SU-DHL-6 (cell line): Measurements from ENCODE around the gene CADM1.

Experiments used
- H2AFZ ChIP-seq: fragments of 200-600 bp; sonication (generic); 2 replicates; pipeline ENCODE4 v1.6.1; 2014; ENCODE audit warnings: low read depth, mild to moderate bottlenecking, moderate library complexity, mixed read lengths, antibody characterized with exemption, low read length; ENCODE audit not compliant: severe bottlenecking
- H3F3A ChIP-seq: fragments of 200-600 bp; shearing (Covaris generic); 2 replicates; pipeline ENCODE4 v1.6.0; 2016; ENCODE audit warnings: antibody characterized with exemption, mild to moderate bottlenecking; ENCODE audit not compliant: insufficient read depth
- H3K27ac ChIP-seq: fragments of 200-600 bp; sonication (generic); 2 replicates; pipeline ENCODE4 v1.5.1; 2016; ENCODE audit warnings: low read depth, mild to moderate bottlenecking, low read length, moderate library complexity, mixed read lengths
- H3K27me3 ChIP-seq: fragments of 200-600 bp; sonication (generic), shearing (Covaris generic); 2 replicates; pipeline ENCODE4 v1.6.0; 2014; ENCODE audit warnings: mild to moderate bottlenecking, low read length
- H3K36me3 ChIP-seq: fragments of 200-600 bp; sonication (generic); 2 replicates; pipeline ENCODE4 v1.6.1; 2014; ENCODE audit warnings: mild to moderate bottlenecking, low read length, mixed read lengths
- H3K4me2 ChIP-seq: fragments of 300-600, 200-600 bp; shearing (Covaris generic), sonication (generic); 2 replicates; pipeline ENCODE4 v1.6.0; 2014; ENCODE audit warnings: low read length, low read depth, mild to moderate bottlenecking; ENCODE audit not compliant: poor library complexity, severe bottlenecking
- H3K4me3 ChIP-seq: fragments of 200-600 bp; sonication (generic); 2 replicates; pipeline ENCODE4 v1.5.1; 2014; ENCODE audit warnings: antibody characterized with exemption, low read length, mild to moderate bottlenecking, mixed read lengths; ENCODE audit not compliant: insufficient read depth, poor library complexity, severe bottlenecking
- H3K79me2 ChIP-seq: fragments of 200-600 bp; sonication (generic); 2 replicates; pipeline ENCODE4 v1.6.1; 2014; ENCODE audit warnings: mild to moderate bottlenecking, low read length, moderate library complexity; ENCODE audit not compliant: insufficient read depth
- H3K9ac ChIP-seq: fragments of 200-600 bp; sonication (generic); 2 replicates; pipeline ENCODE4 v1.7.0; 2014; ENCODE audit warnings: mild to moderate bottlenecking, low read length
- H3K9me2 ChIP-seq: fragments of 200-600 bp; sonication (generic); replicated peaks from 2 replicates; pipeline ENCODE4 v1.6.1; 2014; ENCODE audit warnings: low read length; ENCODE audit not compliant: insufficient read depth
- H3K9me3 ChIP-seq: fragments of 200-600 bp; sonication (generic); 2 replicates; pipeline ENCODE4 v1.6.1; 2014; ENCODE audit warnings: low read length, mixed read lengths; ENCODE audit not compliant: insufficient read depth
- H4K20me1 ChIP-seq: fragments of 200-600 bp; sonication (generic); 2 replicates; pipeline ENCODE4 v1.6.1; 2014; ENCODE audit warnings: low read depth, mild to moderate bottlenecking, antibody characterized with exemption, low read length, moderate library complexity, mixed read lengths
- EZH2phosphoT487 ChIP-seq: fragments of 200-600 bp; sonication (generic), shearing (Covaris generic); conservative IDR thresholded peaks from 2 replicates; pipeline ENCODE4 v1.6.1; 2018; ENCODE audit warnings: mild to moderate bottlenecking, antibody characterized with exemption, low read length, moderate library complexity, mixed read lengths
- TF ChIP-seq, protein P1 (sequence below): fragments of 200-600 bp; sonication (generic); IDR thresholded peaks from one replicate; pipeline ENCODE4 v1.5.1; 2017; ENCODE audit warnings: antibody characterized with exemption, mild to moderate bottlenecking, low read length, moderate library complexity; ENCODE audit not compliant: insufficient read depth, poor library complexity, severe bottlenecking

Gene CADM1

DNA sequence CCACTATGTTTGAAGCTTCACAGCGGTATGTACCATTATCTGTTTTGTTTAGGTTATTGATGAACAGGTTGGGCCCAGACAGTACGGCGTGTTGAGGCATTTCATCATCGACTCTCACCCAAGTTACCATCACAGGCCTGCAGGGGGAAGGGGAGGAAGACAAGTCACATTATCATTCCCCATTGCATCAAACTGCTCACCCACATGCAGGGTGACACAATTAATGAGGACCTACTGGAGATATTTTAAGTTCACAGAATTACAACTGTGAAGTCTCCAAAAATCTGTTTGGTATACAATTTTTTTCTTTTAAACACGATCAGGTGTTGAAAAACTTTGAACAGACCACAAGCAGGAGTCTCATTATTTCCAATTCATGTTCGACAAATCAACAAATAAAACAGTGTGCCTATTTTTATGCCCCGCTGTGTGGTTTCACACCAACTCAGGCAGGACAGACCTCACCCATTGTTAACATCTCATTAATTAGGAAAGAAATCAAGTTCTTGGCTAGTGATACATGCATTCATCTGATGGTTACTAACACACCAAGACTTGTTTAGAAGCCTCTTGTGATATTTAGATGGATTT is 289.5 kb downstream of the CADM1 start:
- Histone ChIP-seq H2AFZ (no peak overlapping the region), H3K4me3 (no peak overlapping the region), H3K79me2 (no peaks in the 10 kb centered on the region), H3K9me3 (no peaks in the 10 kb centered on the region), H3K27me3 (no peaks in the 10 kb centered on the region), H3K36me3 (no peaks in the 10 kb centered on the region), H4K20me1 (no peaks in the 10 kb centered on the region), H3K9ac (no peak overlapping the region), H3K4me2 (no peak overlapping the region), H3K9me2 (no peaks in the 10 kb centered on the region), H3F3A (no peaks in the 10 kb centered on the region), H3K27ac (no peak overlapping the region)
- TF ChIP-seq, protein P1, sequence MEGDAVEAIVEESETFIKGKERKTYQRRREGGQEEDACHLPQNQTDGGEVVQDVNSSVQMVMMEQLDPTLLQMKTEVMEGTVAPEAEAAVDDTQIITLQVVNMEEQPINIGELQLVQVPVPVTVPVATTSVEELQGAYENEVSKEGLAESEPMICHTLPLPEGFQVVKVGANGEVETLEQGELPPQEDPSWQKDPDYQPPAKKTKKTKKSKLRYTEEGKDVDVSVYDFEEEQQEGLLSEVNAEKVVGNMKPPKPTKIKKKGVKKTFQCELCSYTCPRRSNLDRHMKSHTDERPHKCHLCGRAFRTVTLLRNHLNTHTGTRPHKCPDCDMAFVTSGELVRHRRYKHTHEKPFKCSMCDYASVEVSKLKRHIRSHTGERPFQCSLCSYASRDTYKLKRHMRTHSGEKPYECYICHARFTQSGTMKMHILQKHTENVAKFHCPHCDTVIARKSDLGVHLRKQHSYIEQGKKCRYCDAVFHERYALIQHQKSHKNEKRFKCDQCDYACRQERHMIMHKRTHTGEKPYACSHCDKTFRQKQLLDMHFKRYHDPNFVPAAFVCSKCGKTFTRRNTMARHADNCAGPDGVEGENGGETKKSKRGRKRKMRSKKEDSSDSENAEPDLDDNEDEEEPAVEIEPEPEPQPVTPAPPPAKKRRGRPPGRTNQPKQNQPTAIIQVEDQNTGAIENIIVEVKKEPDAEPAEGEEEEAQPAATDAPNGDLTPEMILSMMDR, result no peak
- TF ChIP-seq EZH2phosphoT487, result no peak

DNA sequence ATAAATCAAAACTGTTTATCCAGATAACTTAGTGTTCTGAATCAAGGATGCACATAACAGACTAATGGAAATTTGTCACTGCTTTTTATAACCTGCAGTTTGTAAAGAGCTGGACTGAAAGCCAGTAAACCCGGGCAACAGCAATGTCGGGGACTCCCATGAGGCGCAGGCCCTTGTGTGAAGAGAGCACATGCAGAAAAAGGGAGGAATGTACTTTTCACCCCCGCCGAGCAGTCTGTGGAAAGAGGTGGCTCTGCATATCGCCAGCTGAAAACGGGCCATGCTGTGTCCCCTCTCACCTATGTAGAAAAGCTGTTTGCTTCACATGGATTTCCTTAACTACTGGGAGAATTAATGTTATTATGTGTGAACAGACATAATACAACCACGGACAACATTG is 291.2 kb downstream of the CADM1 start:
- Histone ChIP-seq H3K27me3 (no peaks in the 10 kb centered on the region), H3K27ac (no peak overlapping the region), H3K9me3 (no peaks in the 10 kb centered on the region), H3K9me2 (no peaks in the 10 kb centered on the region), H2AFZ (no peak overlapping the region), H3K4me3 (no peak overlapping the region), H4K20me1 (no peaks in the 10 kb centered on the region), H3F3A (no peaks in the 10 kb centered on the region), H3K36me3 (no peaks in the 10 kb centered on the region), H3K79me2 (no peaks in the 10 kb centered on the region), H3K9ac (no peak overlapping the region), H3K4me2 (no peak overlapping the region)
- TF ChIP-seq, protein P1, result no peak
- no peak for TF ChIP-seq EZH2phosphoT487

DNA sequence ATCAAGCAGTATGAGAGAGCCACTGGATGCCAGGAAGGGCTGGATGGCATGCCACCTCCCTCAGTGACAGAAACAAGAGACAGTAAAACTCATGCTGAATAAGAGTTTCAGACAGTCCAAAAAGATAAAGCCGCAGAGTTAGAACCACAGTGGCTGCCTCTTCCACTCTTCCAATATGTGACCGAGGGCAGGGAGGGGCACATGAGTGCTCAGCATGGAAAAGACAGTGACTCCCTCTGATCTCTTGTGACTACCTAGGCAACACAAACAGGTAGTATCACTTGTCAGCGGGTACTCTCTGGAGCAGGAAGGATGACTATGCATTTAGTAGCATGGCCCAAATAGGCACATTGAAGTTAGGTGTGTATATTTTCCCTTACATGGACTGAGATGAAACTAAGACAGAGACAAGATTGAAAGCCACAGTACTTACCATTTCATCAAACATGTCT is 295.4 kb downstream of the CADM1 start:
- Histone ChIP-seq H3K27ac (no peak overlapping the region), H2AFZ (no peak overlapping the region), H3K9me2 (no peaks in the 10 kb centered on the region), H3K9ac (no peak overlapping the region), H3K4me3 (no peak overlapping the region), H3K36me3 (no peaks in the 10 kb centered on the region), H3K9me3 (no peaks in the 10 kb centered on the region), H3K4me2 (no peak overlapping the region), H3F3A (no peaks in the 10 kb centered on the region), H4K20me1 (no peaks in the 10 kb centered on the region), H3K27me3 (no peaks in the 10 kb centered on the region), H3K79me2 (no peaks in the 10 kb centered on the region)
- TF ChIP-seq, protein P1, result no peak
- TF ChIP-seq EZH2phosphoT487, result no peak

DNA sequence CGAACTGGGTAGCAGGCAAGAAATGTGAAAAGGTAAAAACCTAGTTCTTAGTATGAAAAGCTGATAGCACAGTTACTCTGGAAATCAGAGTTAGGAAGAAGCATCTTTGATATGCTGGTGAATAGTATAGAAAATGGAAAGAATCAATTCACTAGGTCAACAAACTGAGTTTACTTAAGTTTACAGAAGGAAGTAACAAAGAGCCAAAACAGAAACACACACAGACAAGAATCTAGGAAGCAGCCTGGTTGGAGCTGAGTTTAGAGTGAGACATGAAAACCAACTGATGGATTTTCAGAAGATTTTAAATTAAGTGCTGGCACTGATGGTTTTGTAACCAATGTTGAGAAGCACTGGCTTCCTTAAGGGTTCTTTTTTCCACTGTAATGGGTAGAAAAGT is 296.3 kb downstream of the CADM1 start:
- no peak overlapping the region for H3K27ac ChIP-seq
- H4K20me1 ChIP-seq, result no peaks in the 10 kb centered on the region
- no peak overlapping the region for H3K4me2 ChIP-seq
- no peaks in the 10 kb centered on the region for H3K9me2 ChIP-seq
- H3K9me3 ChIP-seq, result no peaks in the 10 kb centered on the region
- no peaks in the 10 kb centered on the region for H3F3A ChIP-seq
- H2AFZ ChIP-seq, result no peak overlapping the region
- H3K4me3 ChIP-seq, result no peak overlapping the region
- TF ChIP-seq, protein P1, result no peak
- no peak for TF ChIP-seq EZH2phosphoT487
- no peaks in the 10 kb centered on the region for H3K27me3 ChIP-seq
- H3K9ac ChIP-seq, result no peak overlapping the region
- H3K79me2 ChIP-seq, result no peaks in the 10 kb centered on the region
- no peaks in the 10 kb centered on the region for H3K36me3 ChIP-seq
